HG03342 (cell line): Measurements from ENCODE around the gene FOXO3B.
"Not testable (repeated sequence)": the region's sequence is repeated elsewhere in the genome, so short reads cannot be mapped to it uniquely, and the experiment has no call there.

Source experiments
- ATAC-seq: cut with Tn5 transposase; IDR thresholded peaks from one replicate; pipeline ENCODE4 v1.9.1; 2021; ENCODE audit warnings: mild to moderate bottlenecking, moderate library complexity; ENCODE audit not compliant: unreplicated experiment

The FOXO3B gene

DNA sequence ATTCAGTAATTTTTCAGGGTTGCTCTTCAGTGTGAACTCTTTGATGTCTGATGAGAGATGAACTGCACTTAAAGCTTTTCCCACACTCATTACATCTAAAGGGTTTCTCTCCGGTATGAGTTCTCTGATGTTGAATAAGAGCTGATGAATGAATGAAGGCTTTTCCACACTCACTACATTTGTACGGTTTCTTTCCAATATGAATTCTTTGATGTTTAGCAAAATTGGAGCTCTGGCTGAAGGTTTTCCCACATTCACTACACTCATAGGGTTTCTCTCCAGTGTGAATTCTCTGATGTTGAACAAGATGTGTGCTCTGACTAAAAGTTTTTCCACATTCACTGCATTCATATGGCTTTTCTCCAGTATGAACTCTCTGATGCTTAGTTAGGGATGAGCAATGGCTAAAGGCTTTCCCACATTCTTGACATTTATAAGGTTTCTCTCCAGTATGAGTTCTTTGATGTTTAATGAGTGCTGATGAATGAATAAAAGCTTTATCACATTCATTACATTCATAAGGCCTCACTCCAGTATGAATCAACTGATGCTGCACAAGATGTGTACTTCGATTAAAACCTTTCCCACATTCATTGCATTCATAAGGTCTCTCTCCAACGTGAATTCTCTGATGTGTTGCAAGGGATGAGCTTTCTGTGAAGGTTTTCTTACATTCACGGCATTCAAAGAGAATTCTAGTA is 20.0 kb downstream of the FOXO3B start:
- ATAC-seq, result not testable (repeated sequence)

DNA sequence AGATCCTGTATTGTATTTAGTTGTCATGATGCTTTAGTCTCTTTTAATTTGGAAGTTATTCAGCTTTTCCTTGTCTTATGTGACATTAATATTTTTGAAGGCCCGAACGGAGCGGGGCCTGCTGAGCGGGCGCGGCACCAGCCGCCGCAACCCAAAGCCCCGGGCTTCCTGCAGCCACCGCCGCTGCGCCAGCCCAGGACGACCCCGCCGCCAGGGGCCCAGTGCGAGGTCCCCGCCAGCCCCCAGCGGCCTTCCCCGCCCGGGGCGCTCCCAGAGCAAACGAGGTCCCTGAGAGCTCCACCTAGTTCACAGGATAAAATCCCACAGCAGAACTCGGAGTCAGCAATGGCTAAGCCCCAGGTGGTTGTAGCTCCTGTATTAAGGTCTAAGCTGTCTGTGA is 32.0 kb downstream of the FOXO3B start:
- not testable (repeated sequence) for ATAC-seq

DNA sequence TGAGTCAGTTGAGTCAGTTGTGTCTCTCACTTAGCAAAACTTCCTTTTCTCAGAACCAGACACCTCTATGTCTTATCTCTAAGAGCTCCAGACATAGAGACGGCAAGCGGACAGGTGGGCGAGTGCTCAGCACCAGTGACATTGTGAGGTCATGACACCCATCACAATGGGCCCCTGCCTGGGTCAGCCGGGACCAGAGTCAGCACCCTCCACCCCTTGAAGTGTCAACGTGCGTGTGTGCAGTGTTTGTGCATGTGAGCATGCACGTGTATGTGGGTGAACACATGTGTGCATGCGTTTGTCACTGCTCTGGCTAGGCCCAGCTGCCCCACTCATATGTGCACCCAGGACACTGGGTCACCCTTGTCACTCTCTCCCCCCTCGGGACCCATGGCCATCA is 37.8 kb downstream of the FOXO3B start, which contains the start of gene TBC1D28:
Gene TBC1D28, minus strand, starts transcription at position 101 of the 400 bp plus-strand sequence. CDS start 3,039 bp downstream, outside the sequence.
- not testable (repeated sequence) for ATAC-seq

DNA sequence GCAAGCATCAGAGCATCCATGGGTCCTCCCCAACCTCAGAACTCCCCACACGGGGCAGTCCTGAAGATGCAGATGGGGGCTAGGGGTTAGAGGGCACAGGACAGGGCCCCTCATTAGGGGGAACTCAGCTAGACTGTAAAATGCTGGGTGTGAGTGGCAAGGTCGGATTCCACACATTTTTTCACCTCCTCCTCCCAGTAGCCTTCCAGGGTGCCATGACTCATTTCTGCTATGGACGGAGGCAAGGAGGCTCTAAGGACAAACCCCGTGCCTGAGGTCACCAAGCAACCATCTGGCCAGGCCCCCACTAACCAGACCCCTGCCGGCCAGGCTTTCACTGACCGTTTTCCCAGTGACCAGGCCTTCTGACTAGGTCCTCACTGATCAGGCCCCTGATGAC is 39.0 kb downstream of the FOXO3B start:
- ATAC-seq, result not testable (repeated sequence)

DNA sequence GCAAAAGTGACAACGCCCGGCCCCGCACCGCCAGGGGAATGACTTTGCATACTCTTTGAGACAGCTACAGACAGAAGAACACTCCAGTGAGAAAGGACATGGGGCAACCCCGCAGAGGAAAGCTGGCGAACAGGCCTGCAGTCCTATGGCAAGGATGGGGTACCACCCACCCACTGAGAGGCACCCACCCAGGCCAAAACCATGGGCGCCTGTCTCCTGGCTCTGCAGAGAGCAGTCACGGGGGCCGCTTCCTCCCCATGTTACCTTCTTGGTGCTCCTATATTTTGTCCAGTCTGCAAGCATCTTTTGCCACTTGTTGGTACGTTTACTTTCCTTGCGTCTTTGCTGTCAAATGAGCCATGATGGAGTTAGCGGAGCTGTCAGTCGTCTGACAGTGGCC is 43.8 kb downstream of the FOXO3B start:
- ATAC-seq, result not testable (repeated sequence)

DNA sequence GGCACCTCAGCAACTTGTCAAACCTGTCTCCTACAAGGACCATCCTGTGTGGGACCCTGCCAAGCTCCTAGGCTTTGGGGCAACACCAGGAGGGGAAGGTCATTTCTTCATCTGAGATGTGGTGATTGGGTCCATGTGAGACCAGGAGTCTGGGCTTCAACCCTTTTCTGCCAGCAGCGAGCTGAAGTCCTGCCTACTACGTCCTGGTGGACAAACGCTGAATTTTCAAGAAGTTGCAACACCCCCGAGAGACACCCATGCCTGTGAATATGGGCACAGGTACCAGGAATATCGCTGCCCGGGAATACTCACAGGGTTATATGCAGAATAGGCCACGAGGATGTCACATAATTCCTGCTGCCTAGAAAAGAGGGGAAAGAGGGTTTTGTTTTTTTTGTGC is 45.9 kb downstream of the FOXO3B start:
- ATAC-seq, result not testable (repeated sequence)

DNA sequence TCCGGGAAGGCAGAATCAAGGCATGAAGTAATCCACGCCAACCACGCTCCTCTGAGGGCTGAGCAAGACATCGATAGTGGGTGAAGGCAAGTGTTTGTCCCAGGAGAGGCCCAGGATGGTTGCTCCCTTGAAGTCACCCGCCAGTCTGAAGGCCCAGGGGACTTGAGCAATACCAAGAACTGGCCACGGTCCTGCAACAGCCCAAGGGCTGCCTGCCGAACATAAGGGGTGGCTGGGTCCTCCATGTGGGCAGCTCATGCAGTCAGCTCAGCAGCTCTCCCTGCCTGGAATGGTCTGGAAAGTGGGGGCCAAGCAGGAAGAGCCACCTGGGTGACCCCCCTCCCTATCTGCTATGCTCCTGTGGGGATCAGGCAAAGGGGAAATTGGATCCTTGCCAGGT is 46.3 kb downstream of the FOXO3B start:
- not testable (repeated sequence) for ATAC-seq

DNA sequence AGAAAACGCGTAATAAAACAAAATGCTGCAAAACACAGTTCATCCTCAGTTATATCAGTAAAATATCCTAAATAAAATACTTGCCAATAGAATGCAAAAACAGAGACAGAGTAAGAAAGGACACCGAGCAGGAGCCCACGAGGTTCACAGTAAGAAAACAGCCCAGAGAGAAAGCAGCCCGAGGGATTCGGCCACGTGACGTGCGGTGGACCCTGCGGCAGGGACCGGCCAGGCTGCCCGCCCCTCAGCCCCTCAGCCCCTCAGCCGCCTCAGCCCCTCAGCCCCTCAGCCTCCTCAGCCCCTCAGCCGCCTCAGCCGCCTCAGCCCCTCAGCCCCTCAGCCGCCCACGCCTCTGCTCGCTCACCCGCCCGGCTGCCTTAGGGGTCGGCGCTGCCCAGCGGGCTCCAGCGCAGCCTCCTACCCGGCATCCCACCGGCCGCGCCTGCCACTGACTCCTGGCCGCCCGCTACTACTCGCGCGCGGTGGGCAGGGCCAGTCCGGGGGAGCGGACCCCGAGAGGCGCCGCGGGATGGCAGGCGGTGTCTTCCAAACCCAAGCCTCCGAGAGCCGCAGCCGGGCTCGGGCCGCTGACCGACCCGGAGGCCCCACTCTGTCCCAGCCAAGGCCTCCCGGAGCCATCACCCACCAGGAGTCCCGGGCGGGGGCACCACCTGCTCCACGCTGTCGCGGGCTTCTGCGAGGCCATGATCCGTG is 47.4 kb downstream of the FOXO3B start:
- not testable (repeated sequence) for ATAC-seq
